Fibroblast of lung (primary cell): ENCODE results near the gene TYRO3. TPM values are rescaled to one million over a fixed set of nuclear protein-coding genes. Genes with fewer than 3 reads are reported as not detected.
A peak's percentile ranks its signal among the peaks of the same experiment; 100 is the strongest.

ENCODE experiments used
- DNase-seq, 2 donors: peaks; one replicate each; pipeline versions ENCODE4 v3.0.0 to v3.0.0-alpha.2; 2010; ENCODE audit warnings: low read depth in 2 of 2
- H2AFZ ChIP-seq: 2 replicates; pipeline ENCODE4 v1.5.1; 2012; ENCODE audit warnings: low read length, control low read depth, inconsistent platforms
- H3K27ac ChIP-seq: 2 replicates; pipeline ENCODE4 v1.5.1; 2011; ENCODE audit warnings: low read length, control low read depth; ENCODE audit not compliant: insufficient read depth
- H3K27me3 ChIP-seq: 2 replicates; pipeline ENCODE4 v1.5.1; 2011; ENCODE audit warnings: mild to moderate bottlenecking, low read length; ENCODE audit not compliant: control insufficient read depth, insufficient read depth
- H3K36me3 ChIP-seq: 2 replicates; pipeline ENCODE4 v1.5.1; 2011; ENCODE audit warnings: low read length; ENCODE audit not compliant: control insufficient read depth, insufficient read depth
- H3K4me1 ChIP-seq: 2 replicates; pipeline ENCODE4 v1.5.1; 2011; ENCODE audit warnings: low read length; ENCODE audit not compliant: control insufficient read depth, insufficient read depth; ENCODE audit errors: extremely low read depth
- H3K4me2 ChIP-seq: 2 replicates; pipeline ENCODE4 v1.5.1; 2011; ENCODE audit warnings: low read length, control low read depth; ENCODE audit not compliant: insufficient read depth; ENCODE audit errors: extremely low read depth
- H3K4me3 ChIP-seq, 4 experiments: fragments of 200-600 bp in 1 of 4; sonication (generic) in 1 of 4; replicated peaks in 1 of 4; 2 replicates each; pipeline ENCODE4 v1.5.1; 2011 to 2016; ENCODE audit warnings: low read length in 4 of 4, low read depth in 3 of 4, mild to moderate bottlenecking in 3 of 4, control low read depth in 2 of 4, inconsistent platforms in 1 of 4, mixed read lengths in 1 of 4; ENCODE audit not compliant: insufficient read depth in 1 of 4; ENCODE audit errors: control extremely low read depth in 1 of 4
- H3K79me2 ChIP-seq: 2 replicates; pipeline ENCODE4 v1.5.1; 2012; ENCODE audit warnings: mild to moderate bottlenecking, low read length, inconsistent platforms; ENCODE audit not compliant: control insufficient read depth, insufficient read depth
- H3K9ac ChIP-seq: 2 replicates; pipeline ENCODE4 v1.5.1; 2011; ENCODE audit warnings: mild to moderate bottlenecking, low read length, control low read depth; ENCODE audit not compliant: insufficient read depth
- H3K9me3 ChIP-seq: 2 replicates; pipeline ENCODE4 v1.5.1; 2012; ENCODE audit warnings: low read depth, low read length; ENCODE audit not compliant: control insufficient read depth, insufficient read depth
- H4K20me1 ChIP-seq: 2 replicates; pipeline ENCODE4 v1.5.1; 2011; ENCODE audit warnings: low read length; ENCODE audit not compliant: control insufficient read depth, insufficient read depth; ENCODE audit errors: extremely low read depth
- EZH2 ChIP-seq: IDR thresholded peaks from 2 replicates; pipeline ENCODE4 v1.5.1; 2012; ENCODE audit warnings: low read length, control low read depth, mild to moderate bottlenecking; ENCODE audit errors: missing control alignments
- polyA plus RNA-seq, 2 donors: library from polyadenylated mRNA; depleted of rRNA in 1 of 2; stranded (reverse) in 1 of 2; unstranded in 1 of 2; fragments of >200 nt; gene quantifications; 2 replicates each; pipeline ENCODE4 v1.2.1, GENCODE V29; 2011 to 2012; ENCODE audit warnings: missing spikeins in 1 of 2
- total RNA-seq: library from RNA; depleted of rRNA; stranded (reverse); fragments of >200 nt; gene quantifications from 2 replicates; pipeline ENCODE4 v1.2.1, GENCODE V29; 2014
- TF ChIP-seq, protein P1 (sequence below), 2 donors: IDR thresholded peaks in 1 of 2; conservative IDR thresholded peaks in 1 of 2; 1 replicate in 1 of 2; 2 replicates in 1 of 2; pipeline ENCODE4 v1.5.1; 2011 to 2012; ENCODE audit warnings: low read length in 2 of 2, control low read depth in 1 of 2, inconsistent platforms in 1 of 2, low read depth in 1 of 2, mild to moderate bottlenecking in 1 of 2

TYRO3 gene
- total and polyA plus RNA-seq, 2 donors (not counting 1 experiment from before 2014, with no cell fraction given) = 9.2 to 14.9 TPM

DNA sequence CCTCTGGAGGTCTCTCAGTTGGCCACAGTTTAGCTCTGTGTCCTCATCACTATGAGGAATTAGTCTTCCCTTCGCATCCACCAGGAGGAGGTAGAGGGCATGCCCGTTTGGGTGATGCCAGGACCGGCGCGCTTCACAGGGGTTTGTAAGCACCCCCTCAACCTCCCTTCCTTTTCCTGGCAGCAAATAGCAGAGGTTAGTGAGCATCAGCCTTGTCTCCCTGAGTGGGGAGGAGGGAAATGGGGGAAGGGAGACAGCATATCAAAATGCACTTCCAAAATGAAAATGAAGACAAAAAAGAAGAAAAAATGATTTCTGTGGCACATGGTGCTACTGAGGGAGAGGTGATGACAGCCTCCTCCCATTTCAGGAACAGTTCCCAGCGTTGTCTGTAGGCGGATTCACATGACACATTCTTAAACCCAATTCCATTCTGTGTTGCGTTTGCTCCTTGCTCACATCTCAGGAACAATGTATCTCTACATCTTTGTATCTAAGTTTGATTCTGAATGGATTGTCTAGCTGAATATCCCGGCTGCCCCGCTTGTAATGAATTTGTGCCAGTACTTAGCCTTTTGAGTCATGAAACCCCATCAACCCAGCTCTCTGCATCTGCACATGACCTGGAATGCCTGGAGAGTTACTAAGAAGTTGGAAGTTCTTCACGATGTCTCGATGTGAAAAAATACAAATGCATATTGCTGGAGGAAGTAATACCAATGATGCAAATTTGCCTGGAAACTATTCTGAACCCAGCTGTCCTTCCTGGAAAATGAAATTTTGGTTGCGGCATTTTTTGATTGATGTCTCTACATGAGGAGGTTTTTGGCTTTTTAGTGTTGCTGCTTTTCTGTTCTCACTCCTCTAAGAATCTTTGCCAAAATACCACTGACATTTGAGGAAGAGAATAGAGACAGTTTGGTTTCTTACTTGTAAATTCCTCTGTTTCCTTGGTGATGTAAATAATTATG, 45.2 kb downstream of the TYRO3 start:
- Histone ChIP-seq H3K4me2 (peak overlapping the region; percentile 65), H2AFZ (peak overlapping the region; percentile 6), H3K27ac (peak overlapping the region; percentile 65), H3K4me3 (peak overlapping the region; percentile 35 to 57 (median 50)), H3K4me1 (peaks cover 9% of the 10 kb centered on the region), H3K9ac (peak overlapping the region; percentile 38), H4K20me1 (no peaks in the 10 kb centered on the region), H3K9me3 (no peaks in the 10 kb centered on the region), H3K79me2 (no peaks in the 10 kb centered on the region), H3K27me3 (no peaks in the 10 kb centered on the region), H3K36me3 (no peaks in the 10 kb centered on the region)
- TF ChIP-seq, protein P1, sequence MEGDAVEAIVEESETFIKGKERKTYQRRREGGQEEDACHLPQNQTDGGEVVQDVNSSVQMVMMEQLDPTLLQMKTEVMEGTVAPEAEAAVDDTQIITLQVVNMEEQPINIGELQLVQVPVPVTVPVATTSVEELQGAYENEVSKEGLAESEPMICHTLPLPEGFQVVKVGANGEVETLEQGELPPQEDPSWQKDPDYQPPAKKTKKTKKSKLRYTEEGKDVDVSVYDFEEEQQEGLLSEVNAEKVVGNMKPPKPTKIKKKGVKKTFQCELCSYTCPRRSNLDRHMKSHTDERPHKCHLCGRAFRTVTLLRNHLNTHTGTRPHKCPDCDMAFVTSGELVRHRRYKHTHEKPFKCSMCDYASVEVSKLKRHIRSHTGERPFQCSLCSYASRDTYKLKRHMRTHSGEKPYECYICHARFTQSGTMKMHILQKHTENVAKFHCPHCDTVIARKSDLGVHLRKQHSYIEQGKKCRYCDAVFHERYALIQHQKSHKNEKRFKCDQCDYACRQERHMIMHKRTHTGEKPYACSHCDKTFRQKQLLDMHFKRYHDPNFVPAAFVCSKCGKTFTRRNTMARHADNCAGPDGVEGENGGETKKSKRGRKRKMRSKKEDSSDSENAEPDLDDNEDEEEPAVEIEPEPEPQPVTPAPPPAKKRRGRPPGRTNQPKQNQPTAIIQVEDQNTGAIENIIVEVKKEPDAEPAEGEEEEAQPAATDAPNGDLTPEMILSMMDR (conservative IDR thresholded peaks at IDR 0.05 in 1 of 2, IDR thresholded peaks at IDR 0.05 in 1 of 2; ENCODE audit: low read depth in 1 of 2, low read length in 2 of 2) = peak; percentile 81 to 86
- TF ChIP-seq EZH2 = no peak
- DNase-seq = peak; percentile 89 to 91

- TF ChIP-seq EZH2 = no peak
- TF ChIP-seq, protein P1 (conservative IDR thresholded peaks at IDR 0.05 in 1 of 2, IDR thresholded peaks at IDR 0.05 in 1 of 2; ENCODE audit: low read depth in 1 of 2, low read length in 2 of 2) = no peak
- H3K4me2 ChIP-seq = no peak overlapping the region
- H3K4me1 ChIP-seq = peaks cover 9% of the 10 kb centered on the region
These were observed 46.6 kb downstream of the TYRO3 start for GRCh38 chr15:41605566-41605965.

DNA sequence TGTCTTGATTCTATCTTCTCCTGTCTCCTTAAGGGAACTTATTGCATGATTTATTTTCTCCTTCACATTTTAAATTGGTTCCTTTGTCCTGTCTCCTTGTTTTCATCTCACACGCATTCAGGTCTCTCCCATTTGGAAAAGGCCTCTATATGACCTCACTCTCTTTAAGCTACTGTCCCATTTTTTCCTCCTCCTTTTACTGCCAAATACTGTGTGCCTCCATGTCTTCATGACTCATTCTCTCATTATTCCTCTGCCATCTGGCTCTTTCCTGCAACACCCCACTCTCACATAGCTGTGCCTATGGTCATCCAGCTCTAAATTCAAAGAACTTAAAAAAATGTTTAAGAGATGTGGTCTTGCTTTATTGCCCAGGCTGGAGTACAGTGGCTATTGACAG, 48.0 kb downstream of the TYRO3 start:
- H3K9me3 ChIP-seq = no peaks in the 10 kb centered on the region
- no peaks in the 10 kb centered on the region for H4K20me1 ChIP-seq
- no peak overlapping the region for H2AFZ ChIP-seq
- no peaks in the 10 kb centered on the region for H3K79me2 ChIP-seq
- no peaks in the 10 kb centered on the region for H3K27me3 ChIP-seq
- H3K4me1 ChIP-seq = peaks cover 9% of the 10 kb centered on the region
- H3K27ac ChIP-seq = no peak overlapping the region
- H3K36me3 ChIP-seq = no peaks in the 10 kb centered on the region
- H3K4me2 ChIP-seq = no peak overlapping the region
- DNase-seq = peak; percentile 94 to 99
- TF ChIP-seq, protein P1 (conservative IDR thresholded peaks at IDR 0.05 in 1 of 2, IDR thresholded peaks at IDR 0.05 in 1 of 2; ENCODE audit: low read depth in 1 of 2, low read length in 2 of 2) = no peak
- no peak for TF ChIP-seq EZH2
- no peak overlapping the region for H3K4me3 ChIP-seq
- no peak overlapping the region for H3K9ac ChIP-seq

More at GRCh38 chr15:41605566-41605965, 46.6 kb downstream of the TYRO3 start:
- no peaks in the 10 kb centered on the region for H4K20me1 ChIP-seq
- H3K36me3 ChIP-seq = no peaks in the 10 kb centered on the region
- no peaks in the 10 kb centered on the region for H3K27me3 ChIP-seq
- no peaks in the 10 kb centered on the region for H3K9me3 ChIP-seq
- no peaks in the 10 kb centered on the region for H3K79me2 ChIP-seq
- DNase-seq = peak in 1 of 2 donors; percentile 41
- no peak overlapping the region for H3K4me3 ChIP-seq
- no peak overlapping the region for H3K9ac ChIP-seq
- H3K27ac ChIP-seq = no peak overlapping the region
- no peak overlapping the region for H2AFZ ChIP-seq
